Right hindlimb (tissue), 1 donor: Measurements from ENCODE around the gene GFPT2.
A peak's percentile ranks its signal among the peaks of the same experiment; 100 is the strongest.

ENCODE experiments used
- DNase-seq: peaks from one replicate; pipeline ENCODE4 v3.0.0-alpha.2; 2018

GFPT2 gene

DNA sequence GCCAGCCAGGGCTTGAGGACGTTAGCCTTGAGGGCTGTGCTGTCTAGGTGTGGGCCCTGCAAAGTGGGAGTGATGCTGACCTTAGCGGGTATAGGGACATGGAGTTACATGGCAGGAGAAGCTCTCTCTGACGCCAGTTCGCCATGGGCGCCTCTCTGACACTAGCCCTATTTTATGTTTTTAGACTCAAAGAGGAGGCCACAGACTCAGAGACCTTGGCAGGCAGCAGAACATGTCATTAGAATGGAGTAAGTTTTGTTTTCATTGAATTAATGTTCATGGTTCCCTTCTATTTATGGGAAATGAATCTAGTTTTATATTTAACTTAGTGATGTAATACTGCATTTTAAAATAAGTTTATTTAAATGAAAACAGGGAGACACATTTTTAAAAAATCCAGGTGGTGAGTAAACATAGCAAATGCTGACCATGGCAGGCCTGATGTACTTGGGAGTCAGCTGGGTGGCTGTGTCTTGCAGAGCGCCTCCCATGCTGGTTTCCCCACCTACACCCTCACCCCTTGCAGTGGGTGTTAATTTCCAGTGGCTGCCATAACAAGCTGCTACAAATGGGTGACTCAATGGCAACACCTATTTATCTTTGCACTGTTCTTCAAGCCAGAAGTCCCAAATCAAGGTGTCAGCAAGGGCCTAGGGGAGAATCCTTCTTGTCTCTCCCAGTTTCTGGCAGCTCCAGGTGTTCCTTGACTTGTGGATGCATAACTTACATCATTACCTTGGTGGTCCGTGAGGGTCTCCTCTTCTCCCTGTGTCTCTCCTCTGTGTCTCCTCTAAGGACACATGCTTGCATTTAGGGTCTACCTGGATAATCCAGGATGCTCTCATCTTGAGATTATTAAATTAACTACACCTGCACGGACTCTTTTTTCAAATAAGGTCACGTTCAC lies 25.6 kb upstream of the GFPT2 start:
- DNase-seq: no peak

DNA sequence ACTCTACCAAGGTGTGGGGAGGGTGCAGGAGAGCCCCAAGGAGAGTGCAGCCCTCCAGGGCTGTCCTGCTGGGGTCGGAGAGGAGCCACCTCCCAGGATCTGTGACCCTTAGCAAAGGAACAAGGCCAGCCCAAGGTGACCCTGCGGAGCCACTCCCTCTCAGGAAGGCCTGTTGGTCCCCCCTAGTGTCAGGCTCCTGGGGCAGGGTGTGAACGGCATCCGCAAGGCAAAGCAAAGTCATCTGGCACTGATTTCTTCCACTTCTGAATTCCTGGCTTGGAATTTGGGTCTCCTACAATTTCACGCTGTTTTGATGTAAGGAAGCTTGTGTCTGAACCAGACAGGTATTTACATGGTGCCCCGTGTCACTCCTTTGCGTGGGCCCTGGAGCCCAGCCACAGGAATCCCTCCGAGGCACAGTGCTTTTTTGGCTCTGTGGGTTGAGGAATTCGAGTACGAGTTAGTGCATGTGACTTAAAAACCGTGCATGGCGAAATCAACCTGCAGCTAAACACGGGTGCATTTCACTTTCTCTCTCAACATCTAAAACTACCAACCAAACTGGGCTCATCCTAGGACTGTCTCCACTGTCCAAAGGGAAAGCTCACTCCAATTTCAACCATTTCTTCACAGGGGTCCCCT lies 24.5 kb upstream of the GFPT2 start:
- no peak for DNase-seq

- DNase-seq: no peak
Measured at GRCh38 chr5:180376511-180376910, 23.4 kb upstream of the GFPT2 start.

- DNase-seq: no peak
Measured at GRCh38 chr5:180375955-180376354, 22.8 kb upstream of the GFPT2 start.

DNA sequence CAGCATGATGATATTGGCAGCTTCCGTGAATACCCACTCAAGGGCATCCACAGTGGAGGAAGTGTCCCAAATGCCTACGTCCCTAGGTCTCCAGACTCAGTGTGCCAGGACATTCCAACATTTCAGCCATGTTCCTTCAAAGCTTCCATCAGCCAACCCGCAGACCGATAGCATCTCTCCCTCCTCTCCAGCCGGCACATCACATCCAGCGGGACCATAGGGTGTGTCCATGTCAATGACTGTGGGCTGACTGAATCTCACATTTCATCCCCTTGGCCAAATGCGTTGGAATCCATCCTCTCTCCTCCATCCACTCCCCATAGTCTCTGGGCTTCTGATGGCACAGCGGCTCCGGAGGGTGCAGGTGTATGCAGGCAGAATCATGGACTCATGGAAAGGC lies 22.2 kb upstream of the GFPT2 start:
- DNase-seq: no peak

DNA sequence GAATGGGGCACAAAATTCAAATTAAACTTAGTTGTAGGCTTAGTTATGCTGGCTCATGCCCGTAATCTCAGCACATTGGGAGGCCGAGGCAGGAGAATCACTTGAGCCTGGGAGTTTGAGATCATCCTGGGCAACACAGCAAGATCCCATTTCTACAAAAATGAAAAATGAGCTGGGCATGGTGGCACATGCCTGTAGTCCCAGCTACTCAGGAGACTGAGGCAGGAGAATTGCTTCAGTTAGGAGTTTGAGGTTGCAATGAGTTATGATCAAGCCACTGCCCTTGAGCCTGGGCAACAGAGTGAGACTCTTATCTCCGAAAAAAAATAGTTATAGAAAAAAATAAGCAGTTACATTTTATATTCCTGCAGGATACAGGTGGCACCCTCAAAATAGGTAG lies 20.7 kb upstream of the GFPT2 start:
- no peak for DNase-seq

- no peak for DNase-seq
Measured at GRCh38 chr5:180373454-180373853, 20.3 kb upstream of the GFPT2 start.

GRCh38 chr5:180371949-180372348 lies 18.8 kb upstream of the GFPT2 start:
- no peak for DNase-seq

DNA sequence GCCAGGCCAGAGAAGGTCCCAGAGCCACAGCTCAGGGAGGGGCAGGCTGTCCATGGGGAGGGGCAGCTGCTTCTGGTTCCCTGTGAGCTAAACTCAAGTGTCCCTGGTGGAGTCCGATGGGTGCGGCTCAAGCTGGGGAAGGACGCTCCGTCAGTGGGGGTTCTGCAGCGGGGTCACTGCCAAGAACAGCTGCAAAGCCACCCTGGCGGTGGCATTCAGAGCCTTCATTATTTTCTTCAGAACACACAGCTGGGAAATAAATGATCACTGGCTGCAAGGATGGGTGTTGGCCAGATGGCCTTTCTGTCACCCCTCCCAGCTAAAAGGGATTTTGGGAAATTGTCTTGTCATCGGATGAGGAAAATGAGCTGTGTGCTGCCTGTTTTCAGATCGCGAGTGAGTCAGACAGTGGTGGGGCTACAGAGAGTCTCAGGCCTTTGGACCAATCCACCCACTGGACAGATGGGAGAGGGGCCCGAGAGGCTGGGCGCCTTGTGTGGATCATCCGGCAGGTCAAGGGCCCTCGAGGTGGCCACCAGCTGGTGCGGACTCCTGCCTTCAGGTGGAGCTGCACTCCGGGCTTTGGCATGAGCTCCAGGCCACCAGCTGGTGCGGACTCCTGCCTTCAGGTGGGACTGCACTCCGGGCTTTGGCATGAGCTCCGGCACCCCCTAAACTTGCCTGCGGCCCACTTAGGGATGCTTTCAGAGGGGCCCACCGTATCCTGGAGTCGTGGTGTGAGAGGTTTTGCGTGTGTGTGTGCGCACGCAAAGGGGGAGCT lies 17.9 kb upstream of the GFPT2 start:
- DNase-seq: peak; percentile 71

DNA sequence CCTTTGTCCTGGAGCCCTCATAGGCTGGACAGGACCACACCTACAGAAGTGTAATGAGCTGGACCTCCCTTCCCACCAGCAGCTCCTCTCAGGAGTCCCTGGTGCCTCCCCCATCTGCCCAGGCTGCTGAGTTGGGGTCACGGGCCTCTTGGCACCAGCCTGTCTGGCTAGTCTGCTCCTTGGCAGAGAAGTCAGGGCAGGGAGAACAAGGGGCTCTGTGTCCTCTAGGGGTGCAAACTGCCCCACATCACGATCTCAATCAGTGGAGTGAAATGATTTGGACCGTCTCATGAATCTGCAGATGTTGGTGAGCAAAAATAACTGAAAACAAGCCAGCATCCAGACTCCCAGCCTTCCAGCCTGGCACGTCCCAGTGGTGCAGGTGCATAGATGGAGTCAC lies 14.9 kb upstream of the GFPT2 start:
- no peak for DNase-seq

GRCh38 chr5:180367300-180367699 lies 14.2 kb upstream of the GFPT2 start:
- no peak for DNase-seq

GRCh38 chr5:180366326-180366725 lies 13.2 kb upstream of the GFPT2 start:
- DNase-seq: peak; percentile 46

GRCh38 chr5:180365829-180366228 lies 12.7 kb upstream of the GFPT2 start:
- no peak for DNase-seq

- DNase-seq: no peak
Measured at GRCh38 chr5:180364306-180364856, 11.2 kb upstream of the GFPT2 start.

DNA sequence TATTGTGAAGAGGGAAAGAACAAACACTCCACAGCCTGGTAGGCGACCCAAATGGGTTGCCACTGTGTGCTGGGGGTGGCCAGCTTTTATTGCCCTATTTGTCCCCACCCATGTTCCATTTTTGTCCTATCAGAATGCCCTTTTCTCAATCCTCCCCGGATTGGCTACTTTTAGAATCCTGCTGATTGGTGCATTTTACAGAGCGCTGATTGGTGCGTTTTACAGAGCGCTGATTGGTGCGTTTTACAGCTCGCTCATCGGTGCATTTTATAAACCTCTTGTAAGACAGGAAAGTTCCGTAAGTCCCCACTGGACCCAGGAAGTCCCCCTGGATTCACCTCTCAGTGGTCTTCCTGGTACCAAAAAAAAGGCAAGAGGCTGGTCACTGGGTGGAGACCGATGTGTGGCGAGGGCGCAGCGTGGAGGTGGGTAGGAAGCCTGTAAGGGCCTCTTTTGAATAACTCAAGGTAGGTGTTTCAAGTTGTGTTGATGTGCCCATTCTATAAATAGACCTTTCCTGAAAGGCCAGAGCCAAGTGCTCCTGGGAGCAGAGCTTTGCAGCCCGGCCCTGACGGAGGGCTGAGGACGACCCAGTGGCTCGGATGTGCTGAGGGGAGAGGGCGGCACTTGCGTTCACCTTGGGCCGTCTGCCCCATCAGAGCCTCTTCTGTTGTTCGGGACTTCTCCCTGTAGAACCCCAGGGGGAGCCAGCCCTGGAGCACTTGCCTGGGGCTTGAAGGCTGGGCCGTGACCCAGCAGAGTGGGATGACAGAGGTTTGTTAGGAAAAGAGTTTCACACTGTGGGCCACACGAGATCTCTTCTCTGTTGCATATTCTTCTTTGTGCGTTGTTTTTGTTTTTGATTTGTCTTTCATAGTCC lies 7.2 kb upstream of the GFPT2 start:
- DNase-seq: no peak

GRCh38 chr5:180358694-180359093 lies 5.6 kb upstream of the GFPT2 start:
- DNase-seq: no peak

- no peak for DNase-seq
Measured at GRCh38 chr5:180358179-180358578, 5.0 kb upstream of the GFPT2 start.

DNA sequence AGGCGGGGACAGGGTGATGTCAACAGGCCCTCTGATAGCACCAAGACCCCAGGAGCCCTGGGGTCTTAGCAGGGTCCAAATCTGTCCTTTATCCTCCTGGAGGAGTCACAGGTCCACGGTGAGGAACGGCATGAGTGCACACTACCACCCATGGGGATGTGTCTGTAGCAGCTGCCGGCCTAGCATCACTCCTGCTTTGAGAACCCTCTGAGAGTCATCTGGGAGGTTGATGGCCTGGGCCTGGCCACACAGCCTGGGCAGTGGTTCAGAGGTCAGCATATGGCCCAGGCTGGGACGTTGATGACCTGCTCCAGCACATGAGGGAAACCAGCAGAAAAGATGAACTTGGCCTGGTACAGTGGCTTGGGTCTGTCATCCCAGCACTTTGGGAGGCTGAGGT lies 1.8 kb upstream of the GFPT2 start:
- no peak for DNase-seq

DNA sequence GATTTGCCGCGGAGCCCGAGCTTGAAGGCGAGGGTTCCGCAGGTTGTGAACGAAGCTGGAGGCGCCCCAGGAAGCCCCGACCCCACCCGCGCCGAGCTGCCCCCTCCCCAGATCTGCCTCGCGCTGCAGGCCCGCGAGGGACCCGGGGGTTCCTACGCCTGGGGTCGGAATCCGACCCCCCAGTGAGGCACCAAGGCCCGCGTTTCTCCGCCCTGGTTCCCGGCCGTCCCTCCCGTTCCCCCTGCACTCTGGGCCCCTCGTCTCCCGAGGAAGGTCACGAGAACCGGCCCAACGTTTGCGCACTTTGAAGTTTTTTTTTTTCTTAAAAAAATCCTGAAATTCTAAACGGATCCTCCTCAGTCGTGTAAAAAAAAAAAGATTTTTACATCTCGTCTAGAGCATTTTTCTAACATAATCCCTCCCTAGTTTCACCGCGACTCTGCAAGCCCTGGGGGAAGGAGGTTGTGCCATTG lies 880 bp upstream of the GFPT2 start:
- DNase-seq: no peak

- peak; percentile 71 for DNase-seq
Measured at GRCh38 chr5:180352116-180353047, 754 bp downstream of the GFPT2 start.
